Measurements from ENCODE around the gene C7orf57.

GRCh38 chr7:48040944-48041652 lies 5.8 kb downstream of the C7orf57 start:
- no peak for TF ChIP-seq POLR2A (IDR thresholded peaks at IDR 0.05; ENCODE audit: low read length)
- no peak for TF ChIP-seq GATA1 (IDR thresholded peaks at IDR 0.05; ENCODE audit: low read depth, low read length)
